DMS153 treated with DMSO at 0.1 percent for 48 hours (cell line): Measurements from ENCODE around the gene CIAO3.

ENCODE experiments used
- DNase-seq: peaks from one replicate; lab custom pipeline; 2025; ENCODE audit not compliant: unreplicated experiment; lab: John Stamatoyannopoulos, UW

Gene CIAO3

GRCh38 chr16:711548-712320, 29.1 kb downstream of the CIAO3 start:
- peak; percentile 37 for DNase-seq

- DNase-seq = no peak
Observed at GRCh38 chr16:711084-711483, 29.7 kb downstream of the CIAO3 start.

GRCh38 chr16:710500-711075, 30.2 kb downstream of the CIAO3 start:
- no peak for DNase-seq

GRCh38 chr16:709566-710499, 31.0 kb downstream of the CIAO3 start:
- DNase-seq = peak; percentile 72

GRCh38 chr16:708959-709358, 31.8 kb downstream of the CIAO3 start:
- DNase-seq = no peak

- no peak for DNase-seq
Observed at GRCh38 chr16:708019-708418, 32.8 kb downstream of the CIAO3 start.

GRCh38 chr16:707062-707538, 33.7 kb downstream of the CIAO3 start:
- no peak for DNase-seq

- DNase-seq = no peak
Observed at GRCh38 chr16:706189-707061, 34.4 kb downstream of the CIAO3 start.

GRCh38 chr16:705431-706188, 35.2 kb downstream of the CIAO3 start, which contains the start of gene FBXL16:
FBXL16 (minus strand) TSS chr16:705801; CDS start chr16:697405, 8,396 bp downstream.
- DNase-seq = no peak

GRCh38 chr16:704552-705380, 36.0 kb downstream of the CIAO3 start:
- no peak for DNase-seq

- DNase-seq = no peak
Observed at GRCh38 chr16:704047-704446, 36.8 kb downstream of the CIAO3 start.

GRCh38 chr16:703406-703805, 37.4 kb downstream of the CIAO3 start:
- no peak for DNase-seq

- DNase-seq = no peak
Observed at GRCh38 chr16:702341-702740, 38.5 kb downstream of the CIAO3 start.

- DNase-seq = no peak
Observed at GRCh38 chr16:700684-701584, 39.9 kb downstream of the CIAO3 start.

- no peak for DNase-seq
Observed at GRCh38 chr16:698911-699671, 41.7 kb downstream of the CIAO3 start.

GRCh38 chr16:695355-696089, 45.3 kb downstream of the CIAO3 start:
- peak; percentile 94 for DNase-seq
